HUES64 (cell line): ENCODE results near the gene ZNF655. TPM values are rescaled to one million over a fixed set of nuclear protein-coding genes. Genes with fewer than 3 reads are reported as not detected.
A peak's percentile ranks its signal among the peaks of the same experiment; 100 is the strongest.

Source experiments
- H3K27ac ChIP-seq: 2 replicates; pipeline ENCODE4 v1.7.0; 2013; ENCODE audit warnings: low read depth, low read length, inconsistent platforms
- H3K27me3 ChIP-seq: 2 replicates; pipeline ENCODE4 v1.6.1; 2013; ENCODE audit warnings: mild to moderate bottlenecking, low read length; ENCODE audit not compliant: insufficient read depth
- H3K36me3 ChIP-seq: 2 replicates; pipeline ENCODE4 v1.6.1; 2013; ENCODE audit warnings: mild to moderate bottlenecking, low read length; ENCODE audit not compliant: insufficient read depth
- H3K4me1 ChIP-seq: 2 replicates; pipeline ENCODE4 v1.6.1; 2013; ENCODE audit warnings: mild to moderate bottlenecking, low read length, moderate library complexity; ENCODE audit not compliant: insufficient read depth
- H3K4me3 ChIP-seq: 2 replicates; pipeline ENCODE4 v1.5.1; 2013; ENCODE audit warnings: mild to moderate bottlenecking, low read length, moderate library complexity
- H3K9ac ChIP-seq: 2 replicates; pipeline ENCODE4 v1.6.1; 2013; ENCODE audit warnings: mild to moderate bottlenecking, low read depth, low read length
- H3K9me3 ChIP-seq: 2 replicates; pipeline ENCODE4 v1.6.1; 2013; ENCODE audit warnings: low read depth, low read length; ENCODE audit not compliant: insufficient read depth
- whole genome bisulfite sequencing: fragments of 150-250, 120-280 bp; methylation state at CpG from one replicate; pipeline ENCODE4 v1.1.7; 2013; ENCODE audit warnings: missing lambda C conversion rate; 5-methylcytosine and 5-hydroxymethylcytosine counted together
- polyA plus RNA-seq, 2 experiments: library from polyadenylated mRNA; stranded (reverse); fragments of 50-300 nt; gene quantifications; one replicate each; pipeline ENCODE4 v1.2.3, GENCODE V29; 2013

The ZNF655 gene, protein sequence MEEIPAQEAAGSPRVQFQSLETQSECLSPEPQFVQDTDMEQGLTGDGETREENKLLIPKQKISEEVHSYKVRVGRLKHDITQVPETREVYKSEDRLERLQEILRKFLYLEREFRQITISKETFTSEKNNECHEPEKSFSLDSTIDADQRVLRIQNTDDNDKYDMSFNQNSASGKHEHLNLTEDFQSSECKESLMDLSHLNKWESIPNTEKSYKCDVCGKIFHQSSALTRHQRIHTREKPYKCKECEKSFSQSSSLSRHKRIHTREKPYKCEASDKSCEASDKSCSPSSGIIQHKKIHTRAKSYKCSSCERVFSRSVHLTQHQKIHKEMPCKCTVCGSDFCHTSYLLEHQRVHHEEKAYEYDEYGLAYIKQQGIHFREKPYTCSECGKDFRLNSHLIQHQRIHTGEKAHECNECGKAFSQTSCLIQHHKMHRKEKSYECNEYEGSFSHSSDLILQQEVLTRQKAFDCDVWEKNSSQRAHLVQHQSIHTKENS
- 35.0 TPM for polyA plus RNA-seq (2013, experiment 1 of 2)
- 34.2 TPM for polyA plus RNA-seq (2013, experiment 2 of 2)

DNA sequence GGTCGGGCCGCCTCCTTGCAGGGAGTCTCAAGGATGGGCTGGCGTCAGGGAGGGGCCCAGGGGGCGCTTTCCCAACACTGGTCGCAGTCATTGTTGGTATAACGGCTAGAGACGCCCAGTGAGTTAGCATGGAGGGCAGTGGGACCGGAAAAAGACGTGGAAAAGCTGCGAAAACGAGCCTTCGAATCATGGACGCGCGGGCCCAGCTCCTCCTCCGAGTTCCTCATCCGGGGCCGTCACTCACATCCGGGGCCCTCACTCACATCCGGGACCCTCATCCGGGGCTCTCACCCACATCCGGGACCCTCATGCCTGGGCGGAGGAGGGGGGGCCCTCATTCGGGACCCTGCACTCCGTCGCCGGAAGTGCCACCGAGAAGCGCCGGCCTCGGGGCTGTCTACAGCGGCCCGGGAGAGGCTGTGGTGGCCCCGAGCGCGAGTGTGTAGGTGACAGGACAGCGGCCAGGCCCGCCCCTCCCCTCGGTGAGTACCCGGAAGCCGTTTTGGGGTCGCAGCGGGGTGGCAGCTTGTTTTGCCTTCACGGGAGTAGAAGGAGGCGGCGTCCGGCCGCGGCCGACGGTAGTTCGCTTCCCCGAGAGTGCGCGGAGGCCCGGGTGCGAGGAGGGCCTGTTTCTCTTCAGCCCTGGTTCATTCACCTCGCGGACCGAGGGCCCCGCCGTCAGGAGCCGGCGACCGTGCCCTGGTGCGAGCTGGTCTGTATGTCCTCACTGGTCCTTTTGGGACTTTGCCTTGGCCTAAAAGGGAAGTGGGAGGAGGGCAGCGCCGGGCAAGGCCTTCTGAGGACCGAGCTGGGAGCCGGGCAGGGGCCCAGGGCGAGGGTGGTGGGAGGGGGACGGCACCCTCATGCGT lies at the start of gene ZNF655:
Gene ZNF655, plus strand, starts transcription at position 337 of the 869 bp plus-strand sequence. CDS start 1,918 bp downstream, outside the sequence.
- under 1% methylated on average over 73 of the region's 73 CpGs for WGBS
- H3K27ac ChIP-seq, result peak within 1 kb of the TSS; percentile 97
- no peaks in the 10 kb centered on the region for H3K27me3 ChIP-seq
- no peaks in the 10 kb centered on the region for H3K9me3 ChIP-seq
- H3K4me1 ChIP-seq, result peaks cover 3% of the 10 kb centered on the region; the same call in 1 of the 2 replicates
- peaks cover 48% of the 10 kb centered on the region for H3K36me3 ChIP-seq
- H3K4me3 ChIP-seq, result peak within 1 kb of the TSS; percentile 96
- H3K9ac ChIP-seq, result peak within 1 kb of the TSS; percentile 99

DNA sequence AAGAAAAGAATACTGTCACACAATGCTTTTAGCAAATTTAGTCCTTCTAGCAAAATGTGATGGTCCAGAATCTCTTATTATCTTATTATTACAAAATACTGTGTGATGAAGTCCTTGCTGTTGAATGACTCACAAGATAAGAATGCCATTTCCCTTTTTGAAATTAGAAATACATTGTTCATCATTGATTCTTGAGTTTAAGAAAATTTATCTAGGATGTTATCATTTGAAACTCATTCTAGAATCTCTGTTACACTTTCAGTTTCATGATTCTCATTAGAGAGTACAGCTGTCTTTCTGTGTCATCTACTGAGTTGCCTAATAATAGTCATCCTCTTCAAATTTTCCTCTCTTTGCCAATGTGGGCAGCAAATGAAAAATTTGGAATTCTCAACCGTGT lies 44.4 kb upstream of the ZNF655 start:
- Histone ChIP-seq H3K4me3 (no peak overlapping the region), H3K9me3 (no peaks in the 10 kb centered on the region), H3K27me3 (no peaks in the 10 kb centered on the region), H3K27ac (no peak overlapping the region), H3K4me1 (no peaks in the 10 kb centered on the region), H3K9ac (no peak overlapping the region), H3K36me3 (peaks cover 54% of the 10 kb centered on the region)
- 97% methylated on average over 1 of the region's 1 CpG for WGBS

DNA sequence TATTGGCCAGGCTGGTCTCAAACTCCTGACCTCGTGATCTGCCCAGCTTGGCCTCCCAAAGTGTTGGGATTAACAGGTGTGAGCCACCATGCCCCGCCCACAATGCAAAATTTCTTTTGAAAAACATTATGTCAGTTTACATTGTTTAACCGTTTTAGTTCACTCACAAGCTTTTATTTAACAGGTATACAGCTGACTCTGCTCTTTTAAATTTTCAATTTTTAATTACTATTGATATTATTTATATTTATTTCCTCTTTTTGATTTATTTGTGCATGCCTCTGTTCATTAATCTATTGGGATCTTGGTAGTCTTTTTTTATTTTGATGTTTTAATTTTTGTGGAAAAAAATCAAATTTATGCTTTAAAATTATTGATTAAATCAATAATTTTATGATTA lies 37.0 kb upstream of the ZNF655 start:
- no peaks in the 10 kb centered on the region for H3K27me3 ChIP-seq
- no peaks in the 10 kb centered on the region for H3K9me3 ChIP-seq
- no peaks in the 10 kb centered on the region for H3K4me1 ChIP-seq
- H3K9ac ChIP-seq, result no peak overlapping the region
- no peak overlapping the region for H3K27ac ChIP-seq
- WGBS, result 94% methylated on average over 3 of the region's 3 CpGs
- peaks cover 55% of the 10 kb centered on the region for H3K36me3 ChIP-seq
- no peak overlapping the region for H3K4me3 ChIP-seq

DNA sequence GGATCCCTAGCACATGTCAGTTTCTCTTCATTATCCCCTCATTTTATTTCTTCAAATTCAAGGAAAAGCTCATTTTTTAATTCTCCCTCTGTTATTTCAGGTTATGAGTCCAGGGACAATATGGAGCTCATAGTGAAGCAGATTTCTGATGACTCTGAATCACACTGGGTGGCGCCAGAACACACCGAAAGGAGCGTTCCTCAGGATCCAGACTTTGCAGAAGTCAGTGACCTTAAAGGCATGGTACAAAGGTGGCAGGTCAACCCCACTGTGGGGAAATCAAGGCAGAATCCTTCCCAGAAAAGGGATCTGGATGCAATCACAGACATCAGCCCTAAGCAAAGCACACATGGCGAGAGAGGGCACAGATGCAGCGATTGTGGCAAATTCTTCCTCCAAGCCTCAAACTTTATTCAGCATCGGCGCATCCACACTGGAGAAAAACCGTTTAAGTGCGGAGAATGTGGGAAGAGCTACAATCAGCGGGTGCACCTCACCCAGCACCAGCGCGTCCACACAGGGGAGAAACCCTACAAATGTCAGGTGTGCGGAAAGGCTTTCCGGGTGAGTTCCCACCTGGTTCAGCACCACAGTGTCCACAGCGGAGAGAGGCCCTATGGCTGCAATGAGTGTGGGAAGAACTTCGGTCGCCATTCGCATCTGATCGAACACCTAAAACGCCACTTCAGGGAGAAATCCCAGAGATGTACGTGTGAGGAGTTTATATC lies 32.6 kb upstream of the ZNF655 start:
- WGBS, result 94% methylated on average over 21 of the region's 21 CpGs
- no peak overlapping the region for H3K9ac ChIP-seq
- H3K4me1 ChIP-seq, result no peaks in the 10 kb centered on the region
- H3K27me3 ChIP-seq, result no peaks in the 10 kb centered on the region
- H3K4me3 ChIP-seq, result no peak overlapping the region
- H3K36me3 ChIP-seq, result peaks cover 63% of the 10 kb centered on the region
- H3K27ac ChIP-seq, result no peak overlapping the region
- H3K9me3 ChIP-seq, result peaks cover 23% of the 10 kb centered on the region

DNA sequence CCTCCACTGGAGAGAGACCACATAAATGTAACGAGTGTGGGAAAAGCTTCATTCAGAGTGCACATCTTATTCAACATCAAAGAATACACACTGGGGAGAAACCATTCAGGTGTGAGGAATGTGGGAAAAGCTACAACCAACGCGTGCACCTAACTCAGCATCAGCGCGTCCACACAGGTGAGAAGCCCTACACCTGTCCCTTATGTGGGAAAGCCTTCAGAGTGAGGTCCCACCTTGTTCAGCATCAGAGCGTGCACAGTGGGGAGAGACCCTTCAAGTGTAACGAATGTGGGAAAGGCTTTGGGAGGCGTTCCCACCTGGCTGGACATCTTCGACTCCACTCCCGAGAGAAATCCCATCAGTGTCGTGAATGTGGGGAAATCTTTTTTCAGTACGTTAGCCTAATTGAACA lies 27.1 kb upstream of the ZNF655 start:
- WGBS, result 96% methylated on average over 11 of the region's 12 CpGs
- peaks cover 63% of the 10 kb centered on the region for H3K36me3 ChIP-seq

DNA sequence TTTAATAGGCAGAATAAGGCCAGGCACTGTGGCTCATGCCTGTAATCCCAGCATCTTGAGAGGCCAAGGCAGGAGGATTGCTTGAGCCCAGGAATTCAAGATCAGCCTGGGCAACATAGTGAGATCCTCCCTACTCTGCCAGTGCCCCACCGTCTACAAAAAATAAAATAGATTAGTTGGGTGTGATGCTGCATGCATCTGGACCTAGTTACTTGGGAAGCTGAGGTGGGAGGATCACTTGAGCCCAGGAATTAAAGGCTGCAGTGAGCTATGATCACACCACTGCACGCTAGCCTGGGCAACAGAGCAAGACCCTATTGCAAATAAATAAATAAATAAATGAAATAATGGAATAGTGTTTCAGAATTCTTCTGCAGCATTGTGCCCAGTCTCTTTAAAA lies 22.8 kb upstream of the ZNF655 start:
- WGBS, result 96% methylated on average over 2 of the region's 2 CpGs
- peaks cover 28% of the 10 kb centered on the region for H3K36me3 ChIP-seq
- peaks cover 47% of the 10 kb centered on the region for H3K9me3 ChIP-seq

More for the DNA sequence above, 27.1 kb upstream of the ZNF655 start:
- Histone ChIP-seq H3K9me3 (peaks cover 60% of the 10 kb centered on the region), H3K27me3 (no peaks in the 10 kb centered on the region), H3K4me1 (no peaks in the 10 kb centered on the region), H3K27ac (no peak overlapping the region), H3K9ac (no peak overlapping the region), H3K4me3 (no peak overlapping the region)

DNA sequence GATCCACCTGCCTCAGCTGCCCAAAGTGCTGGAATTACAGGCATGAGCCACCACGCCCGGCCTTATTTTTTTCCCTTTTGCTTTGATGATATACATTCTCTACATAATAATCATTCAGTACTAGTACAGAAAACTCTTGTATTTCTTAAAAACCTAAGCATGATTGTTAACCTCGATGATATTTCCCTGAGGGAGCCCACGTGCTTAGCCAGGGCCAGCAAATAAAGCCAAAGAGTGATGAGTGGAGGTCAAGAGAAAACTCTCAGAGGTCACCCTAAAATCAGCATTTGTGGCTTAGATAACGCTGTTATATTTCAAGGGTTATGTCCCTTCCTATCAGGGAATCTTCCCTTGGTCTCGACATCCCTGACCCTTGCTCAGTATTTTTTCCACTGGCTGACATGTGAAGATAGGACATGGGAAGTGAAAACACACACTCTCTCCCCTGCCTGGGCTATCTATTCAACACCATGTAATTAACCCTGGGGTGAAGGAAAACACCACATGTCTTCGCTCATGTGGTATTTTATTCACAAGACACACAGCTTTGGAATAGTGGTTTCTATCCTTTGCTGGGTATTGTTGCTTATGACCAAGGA lies 19.1 kb upstream of the ZNF655 start:
- no peaks in the 10 kb centered on the region for H3K4me1 ChIP-seq
- 87% methylated on average over 7 of the region's 7 CpGs for WGBS
- no peaks in the 10 kb centered on the region for H3K36me3 ChIP-seq
- no peak overlapping the region for H3K27ac ChIP-seq
- H3K27me3 ChIP-seq, result no peaks in the 10 kb centered on the region
- H3K9ac ChIP-seq, result no peak overlapping the region
- H3K9me3 ChIP-seq, result peaks cover 25% of the 10 kb centered on the region
- no peak overlapping the region for H3K4me3 ChIP-seq

More for the DNA sequence above, 22.8 kb upstream of the ZNF655 start:
- no peaks in the 10 kb centered on the region for H3K4me1 ChIP-seq
- H3K27ac ChIP-seq, result no peak overlapping the region
- no peak overlapping the region for H3K4me3 ChIP-seq
- no peak overlapping the region for H3K9ac ChIP-seq
- H3K27me3 ChIP-seq, result no peaks in the 10 kb centered on the region

DNA sequence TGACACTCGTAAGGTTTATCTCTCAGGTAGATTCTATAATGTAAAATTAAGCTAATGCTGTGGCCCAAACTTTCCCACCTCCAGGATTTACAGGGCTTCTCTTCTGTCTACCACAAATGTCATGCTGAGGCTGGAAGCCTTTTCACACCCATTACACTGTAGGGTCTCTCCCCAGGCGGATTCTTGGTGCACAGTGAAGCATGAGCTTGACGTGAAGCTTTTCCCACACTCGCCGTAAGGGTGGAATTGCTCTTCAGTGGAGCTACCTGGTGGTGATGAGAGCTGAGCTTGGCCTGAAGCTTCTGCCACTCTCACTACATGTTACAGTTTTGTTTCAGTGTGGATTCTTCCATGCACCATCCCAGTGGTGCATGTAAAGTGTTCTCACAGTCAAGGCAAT lies 17.9 kb upstream of the ZNF655 start:
- 95% methylated on average over 4 of the region's 5 CpGs for WGBS
- Histone ChIP-seq H3K36me3 (no peaks in the 10 kb centered on the region), H3K9ac (no peak overlapping the region), H3K27me3 (no peaks in the 10 kb centered on the region), H3K4me3 (no peak overlapping the region), H3K27ac (no peak overlapping the region), H3K9me3 (peaks cover 19% of the 10 kb centered on the region), H3K4me1 (no peaks in the 10 kb centered on the region)

DNA sequence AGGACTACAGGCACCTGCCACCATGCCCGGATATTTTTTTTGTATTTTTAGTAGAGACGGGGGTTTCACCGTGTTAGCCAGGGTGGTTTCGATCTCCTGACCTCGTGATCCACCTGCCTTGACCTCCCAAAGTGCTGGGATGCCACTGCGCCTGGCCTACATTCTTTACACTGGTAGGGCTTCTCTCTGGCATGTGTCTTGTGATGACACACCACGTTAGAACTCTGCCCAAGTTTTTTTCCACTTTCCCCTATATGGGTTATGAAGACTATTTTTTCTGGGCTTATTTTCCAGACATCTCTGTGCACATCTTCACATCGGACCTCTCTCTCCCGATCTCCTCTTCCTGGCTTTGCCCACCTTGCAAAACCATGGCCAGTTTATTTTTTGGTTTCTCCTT lies 17.2 kb upstream of the ZNF655 start:
- Histone ChIP-seq H3K4me1 (no peaks in the 10 kb centered on the region), H3K36me3 (no peaks in the 10 kb centered on the region; the same call in 1 of the 2 replicates), H3K27ac (no peak overlapping the region), H3K27me3 (no peaks in the 10 kb centered on the region), H3K9me3 (peaks cover 19% of the 10 kb centered on the region), H3K4me3 (no peak overlapping the region), H3K9ac (no peak overlapping the region)
- WGBS, result 93% methylated on average over 9 of the region's 9 CpGs

DNA sequence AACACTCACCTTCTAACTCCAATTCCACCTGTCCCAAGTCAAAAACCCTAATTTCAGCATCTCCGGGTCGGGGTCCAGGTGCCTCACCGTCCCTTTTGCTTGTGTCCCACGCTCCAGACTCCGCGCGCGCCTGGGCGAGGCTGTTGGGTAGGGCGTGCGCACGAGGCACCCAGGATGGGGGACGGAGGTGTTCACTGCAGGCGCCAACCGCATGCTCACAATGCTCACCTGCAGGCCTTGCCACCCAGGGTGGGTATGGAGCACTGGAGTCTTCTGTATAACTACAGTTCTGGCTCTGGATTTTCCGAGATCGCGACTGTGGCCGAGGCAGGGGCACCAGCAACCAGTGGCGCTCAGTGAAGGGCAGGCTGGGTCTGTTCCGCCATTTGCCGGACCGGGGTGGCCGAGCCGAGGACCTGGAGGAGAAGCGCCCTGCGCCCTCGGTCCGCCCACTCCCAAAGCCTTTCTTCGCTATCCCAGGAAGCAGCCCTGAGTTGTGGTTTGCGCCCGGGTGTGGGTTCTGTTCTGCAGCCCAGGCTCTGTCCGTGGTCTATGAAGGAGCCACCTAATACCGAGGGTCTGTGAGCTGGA lies 15.3 kb upstream of the ZNF655 start:
- WGBS, result 96% methylated on average over 34 of the region's 34 CpGs
- H3K27ac ChIP-seq, result no peak overlapping the region
- no peak overlapping the region for H3K9ac ChIP-seq
- no peaks in the 10 kb centered on the region for H3K4me1 ChIP-seq
- peaks cover 24% of the 10 kb centered on the region for H3K9me3 ChIP-seq
- H3K4me3 ChIP-seq, result no peak overlapping the region
- peaks cover 19% of the 10 kb centered on the region for H3K36me3 ChIP-seq
- H3K27me3 ChIP-seq, result no peaks in the 10 kb centered on the region
